ENCODE measurements around the gene FAM241A.
"Not testable (repeated sequence)": the region's sequence is repeated elsewhere in the genome, so short reads cannot be mapped to it uniquely, and the experiment has no call there.

FAM241A gene

GRCh38 chr4:112167794-112168193 is 22.5 kb downstream of the FAM241A start:
- no peak overlapping the region for H3K4me3 ChIP-seq (ENCODE audit: insufficient read depth, low read length, poor library complexity, severe bottlenecking)
- no peaks in the 10 kb centered on the region for H3K36me3 ChIP-seq (ENCODE audit: low read length)
- H3K9me3 ChIP-seq (ENCODE audit: insufficient read depth, low read length) = no peaks in the 10 kb centered on the region
- no peak overlapping the region for H2AFZ ChIP-seq (ENCODE audit: low read depth, low read length, severe bottlenecking)
- TF ChIP-seq EZH2phosphoT487 (conservative IDR thresholded peaks at IDR 0.05; ENCODE audit: low read length) = no peak
- no peak for TF ChIP-seq CTCF (IDR thresholded peaks at IDR 0.05; ENCODE audit: insufficient read depth, low read length, poor library complexity, severe bottlenecking)
- H3K27ac ChIP-seq (ENCODE audit: low read depth, low read length) = no peak overlapping the region
- H3K4me2 ChIP-seq (ENCODE audit: low read depth, low read length, poor library complexity, severe bottlenecking) = no peak overlapping the region
- no peaks in the 10 kb centered on the region for H3K27me3 ChIP-seq (ENCODE audit: low read length)
- no peaks in the 10 kb centered on the region for H3K79me2 ChIP-seq (ENCODE audit: insufficient read depth, low read length)
- no peaks in the 10 kb centered on the region for H4K20me1 ChIP-seq (ENCODE audit: low read depth, low read length)
- H3K9me2 ChIP-seq (replicated peaks; ENCODE audit: insufficient read depth, low read length) = no peaks in the 10 kb centered on the region
- H3K9ac ChIP-seq (ENCODE audit: low read length) = no peak overlapping the region
- no peaks in the 10 kb centered on the region for H3F3A ChIP-seq (ENCODE audit: insufficient read depth)

GRCh38 chr4:112168719-112169500 is 23.7 kb downstream of the FAM241A start:
- Histone ChIP-seq H3K4me2 (ENCODE audit: low read depth, low read length, poor library complexity, severe bottlenecking) (no peak overlapping the region), H3K27me3 (ENCODE audit: low read length) (no peaks in the 10 kb centered on the region)

GRCh38 chr4:112170451-112170993 is 25.3 kb downstream of the FAM241A start:
- Histone ChIP-seq H3K36me3 (ENCODE audit: low read length) (no peaks in the 10 kb centered on the region), H3K27me3 (ENCODE audit: low read length) (no peaks in the 10 kb centered on the region), H3K4me3 (ENCODE audit: insufficient read depth, low read length, poor library complexity, severe bottlenecking) (no peak overlapping the region), H3K4me2 (ENCODE audit: low read depth, low read length, poor library complexity, severe bottlenecking) (peak overlapping the region; percentile 24), H3K9me3 (ENCODE audit: insufficient read depth, low read length) (no peaks in the 10 kb centered on the region), H3K9ac (ENCODE audit: low read length) (no peak overlapping the region), H4K20me1 (ENCODE audit: low read depth, low read length) (no peaks in the 10 kb centered on the region), H3F3A (ENCODE audit: insufficient read depth) (no peaks in the 10 kb centered on the region), H3K27ac (ENCODE audit: low read depth, low read length) (no peak overlapping the region), H3K79me2 (ENCODE audit: insufficient read depth, low read length) (no peaks in the 10 kb centered on the region), H2AFZ (ENCODE audit: low read depth, low read length, severe bottlenecking) (no peak overlapping the region), H3K9me2 (replicated peaks; ENCODE audit: insufficient read depth, low read length) (no peaks in the 10 kb centered on the region)
- TF ChIP-seq EZH2phosphoT487 (conservative IDR thresholded peaks at IDR 0.05; ENCODE audit: low read length) (no peak), CTCF (IDR thresholded peaks at IDR 0.05; ENCODE audit: insufficient read depth, low read length, poor library complexity, severe bottlenecking) (no peak)

More at GRCh38 chr4:112168719-112169500, 23.7 kb downstream of the FAM241A start:
- no peak for TF ChIP-seq EZH2phosphoT487 (conservative IDR thresholded peaks at IDR 0.05; ENCODE audit: low read length)
- no peak for TF ChIP-seq CTCF (IDR thresholded peaks at IDR 0.05; ENCODE audit: insufficient read depth, low read length, poor library complexity, severe bottlenecking)
- no peak overlapping the region for H3K27ac ChIP-seq (ENCODE audit: low read depth, low read length)
- no peaks in the 10 kb centered on the region for H3K9me3 ChIP-seq (ENCODE audit: insufficient read depth, low read length)
- H3K9me2 ChIP-seq (replicated peaks; ENCODE audit: insufficient read depth, low read length) = no peaks in the 10 kb centered on the region
- H3K4me3 ChIP-seq (ENCODE audit: insufficient read depth, low read length, poor library complexity, severe bottlenecking) = no peak overlapping the region
- no peaks in the 10 kb centered on the region for H3K79me2 ChIP-seq (ENCODE audit: insufficient read depth, low read length)
- H3F3A ChIP-seq (ENCODE audit: insufficient read depth) = no peaks in the 10 kb centered on the region
- H3K36me3 ChIP-seq (ENCODE audit: low read length) = no peaks in the 10 kb centered on the region
- H3K9ac ChIP-seq (ENCODE audit: low read length) = no peak overlapping the region
- H2AFZ ChIP-seq (ENCODE audit: low read depth, low read length, severe bottlenecking) = no peak overlapping the region
- no peaks in the 10 kb centered on the region for H4K20me1 ChIP-seq (ENCODE audit: low read depth, low read length)

- not testable (repeated sequence) for H3K9me3 ChIP-seq (ENCODE audit: insufficient read depth, low read length); H3K9me2 ChIP-seq (replicated peaks; ENCODE audit: insufficient read depth, low read length); H2AFZ ChIP-seq (ENCODE audit: low read depth, low read length, severe bottlenecking); H3K36me3 ChIP-seq (ENCODE audit: low read length); H3K4me3 ChIP-seq (ENCODE audit: insufficient read depth, low read length, poor library complexity, severe bottlenecking); H4K20me1 ChIP-seq (ENCODE audit: low read depth, low read length); H3K9ac ChIP-seq (ENCODE audit: low read length); H3K27me3 ChIP-seq (ENCODE audit: low read length); H3K27ac ChIP-seq (ENCODE audit: low read depth, low read length); H3K79me2 ChIP-seq (ENCODE audit: insufficient read depth, low read length); H3F3A ChIP-seq (ENCODE audit: insufficient read depth)
- H3K4me2 ChIP-seq (ENCODE audit: low read depth, low read length, poor library complexity, severe bottlenecking) = peak overlapping the region; percentile 24
Observed at GRCh38 chr4:112171051-112171763, 26.0 kb downstream of the FAM241A start.
